Measurements from ENCODE around the gene SLC12A7.

Gene SLC12A7

DNA sequence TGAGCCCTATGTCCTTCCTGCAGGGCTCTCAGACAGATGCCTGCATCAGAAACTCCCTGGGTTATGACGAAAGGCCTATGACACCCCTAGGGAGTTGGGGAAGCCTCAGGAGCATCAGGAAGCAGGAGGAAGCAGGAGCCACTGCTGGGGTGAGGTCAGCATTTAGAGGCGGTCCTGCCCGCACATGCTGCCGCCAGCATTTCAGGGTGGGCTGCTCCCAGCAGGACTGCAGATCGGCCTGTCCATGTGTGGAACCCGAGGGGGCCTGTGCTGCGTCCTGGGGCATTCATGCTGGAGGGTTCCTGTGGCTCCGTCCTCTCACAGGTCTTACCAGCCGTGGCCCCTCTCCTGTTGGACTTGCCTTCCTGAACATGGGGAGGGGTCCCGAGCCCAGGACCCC is 96.4 kb downstream of the SLC12A7 start:
- DNase-seq (ENCODE audit: extremely low spot score): no peak
- no peak for TF ChIP-seq CTCF (IDR thresholded peaks at IDR 0.05; ENCODE audit: control extremely low read depth, extremely low read depth, low read depth, missing control alignments)
- ChIA-PET POLR2A (no interaction called here), CTCF (no interaction called here)

DNA sequence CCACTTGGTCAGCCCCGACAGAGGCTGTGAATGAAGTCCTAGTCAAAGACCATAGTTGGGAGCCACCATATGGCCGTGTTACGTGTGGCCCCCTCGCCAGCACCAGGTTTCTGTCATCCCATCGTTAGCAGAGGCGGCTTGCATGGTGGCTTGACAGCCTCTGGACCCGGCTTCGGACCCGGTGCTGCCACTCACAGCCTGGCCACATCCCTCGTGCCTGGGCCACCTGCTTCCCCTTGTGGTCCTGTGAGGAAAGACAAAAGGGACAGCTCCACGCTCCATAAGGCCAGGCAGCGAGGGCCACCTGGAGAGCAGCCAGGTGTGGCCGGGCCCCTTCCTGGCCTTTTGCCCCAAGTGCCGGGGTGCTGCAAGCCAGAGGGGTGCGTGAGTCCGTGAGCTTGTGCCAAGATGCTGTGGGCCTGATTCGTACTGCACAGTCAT is 97.1 kb downstream of the SLC12A7 start:
- TF ChIP-seq CTCF (IDR thresholded peaks at IDR 0.05; ENCODE audit: control extremely low read depth, extremely low read depth, low read depth, missing control alignments): no peak
- DNase-seq (ENCODE audit: extremely low spot score): no peak
- ChIA-PET POLR2A (no interaction called here), CTCF (no interaction called here)

GRCh38 chr5:1014346-1014745 is 97.5 kb downstream of the SLC12A7 start:
- DNase-seq (ENCODE audit: extremely low spot score): no peak
- CTCF ChIA-PET: no interaction called here
- TF ChIP-seq CTCF (IDR thresholded peaks at IDR 0.05; ENCODE audit: control extremely low read depth, extremely low read depth, low read depth, missing control alignments): no peak
- POLR2A ChIA-PET: no interaction called here

- ChIA-PET POLR2A (no interaction called here), CTCF (no interaction called here)
- TF ChIP-seq CTCF (IDR thresholded peaks at IDR 0.05; ENCODE audit: control extremely low read depth, extremely low read depth, low read depth, missing control alignments): no peak
- DNase-seq (ENCODE audit: extremely low spot score): no peak
Measured at GRCh38 chr5:1013948-1014301, 97.9 kb downstream of the SLC12A7 start.

- CTCF ChIA-PET: no interaction called here
- no peak for TF ChIP-seq CTCF (IDR thresholded peaks at IDR 0.05; ENCODE audit: control extremely low read depth, extremely low read depth, low read depth, missing control alignments)
- POLR2A ChIA-PET: no interaction called here
- DNase-seq (ENCODE audit: extremely low spot score): no peak
Measured at GRCh38 chr5:1013238-1013947, 98.5 kb downstream of the SLC12A7 start.

- POLR2A ChIA-PET: no interaction called here
- no peak for TF ChIP-seq CTCF (IDR thresholded peaks at IDR 0.05; ENCODE audit: control extremely low read depth, extremely low read depth, low read depth, missing control alignments)
Measured at GRCh38 chr5:1012900-1013237, 99.0 kb downstream of the SLC12A7 start.

More at GRCh38 chr5:1012900-1013237, 99.0 kb downstream of the SLC12A7 start:
- DNase-seq (ENCODE audit: extremely low spot score): no peak
- CTCF ChIA-PET: interaction anchor here (0.8 kb wide), 1 partner anchor 89 kb away, joined by 3 read pairs; no protein-coding TSS in a partner anchor

Data from GM10248 (cell line).